GM21723 (cell line): Measurements from ENCODE around the gene ESM1.

ENCODE experiments used
- ATAC-seq: cut with Tn5 transposase; IDR thresholded peaks from one replicate; pipeline ENCODE4 v1.9.1; 2021; ENCODE audit warnings: mild to moderate bottlenecking, moderate library complexity; ENCODE audit not compliant: unreplicated experiment

ESM1 gene

DNA sequence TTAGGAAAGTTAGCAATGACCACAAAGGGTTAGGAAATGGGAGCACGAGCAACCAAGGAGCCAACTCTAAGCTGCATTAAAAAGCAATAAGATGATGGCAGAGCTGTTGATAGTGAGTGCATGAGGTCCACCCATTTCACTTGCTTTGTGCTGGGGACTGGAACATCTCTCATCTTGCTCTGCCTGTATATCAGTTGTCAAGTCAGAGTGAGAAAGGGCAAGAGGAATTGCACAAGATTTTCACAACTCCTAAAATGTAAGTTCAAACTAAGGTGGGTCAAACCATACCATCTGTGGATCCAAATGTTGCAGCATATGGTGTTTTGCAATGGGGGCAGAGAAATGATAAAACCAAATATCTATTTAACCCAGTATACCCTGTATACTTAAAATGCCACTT lies 2.8 kb upstream of the ESM1 start:
- ATAC-seq: no peak

DNA sequence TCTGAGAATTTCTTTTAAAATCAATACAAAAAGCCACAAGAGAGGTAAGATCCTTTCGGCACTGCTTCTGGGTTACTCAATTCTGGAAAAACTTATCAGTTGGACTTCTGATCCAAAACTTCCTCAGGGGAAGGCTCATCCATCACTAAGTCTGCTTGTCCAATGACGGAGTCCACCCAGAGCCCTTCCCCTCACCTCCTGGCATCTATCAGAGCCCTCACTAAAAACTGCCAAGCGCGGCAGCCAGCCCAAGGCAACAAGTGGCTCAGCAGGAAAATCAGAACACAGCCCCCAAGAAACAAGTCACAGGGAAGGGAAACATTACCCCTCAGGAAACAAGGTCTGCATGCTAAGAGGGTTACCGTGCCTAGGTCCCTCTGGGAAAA lies 869 bp upstream of the ESM1 start:
- no peak for ATAC-seq

DNA sequence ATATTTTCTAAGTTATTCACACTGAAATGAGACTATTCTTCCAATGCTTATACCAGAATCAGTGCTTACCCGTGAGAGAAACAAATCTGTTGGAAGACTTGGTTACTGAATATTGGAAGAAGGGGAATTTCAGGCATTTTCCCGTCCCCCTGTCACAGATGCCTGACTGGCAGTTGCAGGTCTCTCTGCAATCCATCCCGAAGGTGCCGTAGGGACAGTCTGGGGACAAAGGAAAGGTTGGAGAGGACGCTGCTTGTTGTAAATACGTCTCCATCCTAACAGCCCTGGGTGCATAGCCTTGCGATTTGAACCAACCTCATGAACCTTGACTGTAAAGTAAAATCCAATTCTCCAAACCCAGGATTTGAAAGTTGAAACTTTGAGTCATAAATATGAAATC lies 3.5 kb downstream of the ESM1 start:
- no peak for ATAC-seq

DNA sequence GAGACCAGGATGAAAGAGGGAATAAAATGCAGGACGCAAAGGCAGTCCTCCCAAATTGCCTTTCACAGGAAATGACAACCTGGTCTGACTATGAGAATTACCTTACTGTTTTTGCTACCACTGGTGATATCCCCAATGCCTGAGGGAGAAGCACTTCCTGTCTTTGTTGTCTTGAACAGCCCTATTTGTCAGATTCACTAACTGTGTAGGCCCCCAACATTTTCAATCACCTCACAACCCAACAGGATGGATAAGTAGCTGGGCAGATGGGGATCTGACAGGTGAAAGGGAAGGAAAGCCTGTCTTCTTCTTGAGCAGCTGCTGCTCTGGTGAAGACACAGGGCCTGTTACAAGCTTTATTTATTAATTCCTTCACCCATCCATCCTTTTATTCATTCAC lies 9.7 kb downstream of the ESM1 start:
- ATAC-seq: no peak

DNA sequence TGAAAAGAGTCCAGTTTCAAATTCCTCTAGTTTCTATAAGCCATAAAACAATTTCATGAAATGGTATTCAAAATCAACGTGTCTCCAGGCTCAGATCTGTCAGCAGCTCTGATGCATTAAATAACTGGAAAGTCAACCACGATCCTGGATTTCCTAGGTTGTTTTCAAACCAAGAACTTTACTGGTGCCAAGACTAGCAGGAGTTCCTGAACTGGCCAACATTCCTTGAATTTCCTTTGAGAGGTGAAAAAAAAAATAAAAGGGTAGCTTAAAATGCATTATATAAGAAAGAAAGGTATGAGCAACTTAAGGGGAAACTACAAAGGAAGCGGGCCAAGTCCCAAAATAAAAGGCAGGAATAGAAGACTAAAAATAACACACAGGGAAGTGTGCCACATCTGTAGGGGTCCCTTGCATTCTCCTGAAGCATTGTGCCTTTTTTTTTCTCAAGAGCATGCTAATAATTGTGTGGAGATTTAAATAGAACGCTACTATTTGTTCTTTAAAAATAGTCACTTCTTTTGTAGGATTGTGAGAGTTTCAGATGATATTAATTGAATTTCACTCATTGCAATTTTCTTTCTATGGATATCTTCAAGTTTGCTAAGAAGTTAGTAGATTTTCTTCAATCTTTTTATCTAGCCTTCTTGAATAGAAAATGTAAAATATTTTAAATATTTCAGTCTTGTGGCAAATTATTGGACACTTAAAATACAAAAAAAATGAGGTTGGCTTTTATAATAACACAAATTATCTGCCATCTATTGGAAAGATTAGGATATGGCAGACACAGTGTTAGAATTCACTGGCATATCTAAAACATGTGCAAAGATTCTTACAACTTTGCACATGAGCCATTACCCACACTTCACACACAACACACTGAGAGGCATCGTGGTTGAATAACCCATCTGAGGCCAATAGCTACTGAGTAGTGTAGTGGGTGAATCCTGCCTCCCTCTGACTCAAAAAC lies 15.3 kb downstream of the ESM1 start:
- no peak for ATAC-seq

DNA sequence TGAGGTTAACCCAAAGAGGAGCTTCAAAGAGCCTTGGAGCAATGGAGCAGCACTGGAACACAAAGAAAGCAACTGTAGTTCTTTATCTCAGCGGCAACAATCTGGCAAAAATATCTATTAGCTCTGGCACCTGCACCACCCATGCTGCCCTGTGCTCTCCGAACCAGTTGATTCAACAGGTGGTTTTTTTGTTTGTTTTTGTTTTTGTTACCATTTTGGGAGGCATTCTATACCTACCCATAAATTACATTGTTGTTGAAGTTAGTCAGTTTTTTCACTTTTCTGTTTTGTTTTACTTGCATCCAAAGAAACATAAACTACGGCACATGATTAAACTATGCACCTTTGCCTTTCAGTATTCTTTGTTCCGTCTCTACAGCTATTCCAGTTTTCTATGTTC lies 16.2 kb downstream of the ESM1 start:
- ATAC-seq: no peak

DNA sequence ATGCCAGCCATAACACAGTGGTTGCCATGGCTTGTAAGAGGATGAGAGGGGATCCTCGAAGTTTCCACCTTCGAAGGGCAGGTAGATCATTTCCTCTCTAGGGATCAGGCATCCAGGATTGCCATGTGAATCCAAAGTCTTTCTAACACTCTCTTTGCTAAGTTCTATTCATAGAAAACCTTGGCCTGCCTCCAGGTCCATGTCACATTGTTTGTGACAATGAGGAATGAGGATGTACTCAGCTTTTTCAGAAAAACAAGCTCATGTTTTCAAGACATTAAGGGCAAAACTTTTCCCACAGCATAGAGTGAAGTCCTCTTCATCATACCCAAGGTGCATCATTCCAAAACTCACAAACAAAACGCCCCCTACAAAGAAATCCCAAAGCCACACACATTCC lies 19.6 kb downstream of the ESM1 start:
- no peak for ATAC-seq

DNA sequence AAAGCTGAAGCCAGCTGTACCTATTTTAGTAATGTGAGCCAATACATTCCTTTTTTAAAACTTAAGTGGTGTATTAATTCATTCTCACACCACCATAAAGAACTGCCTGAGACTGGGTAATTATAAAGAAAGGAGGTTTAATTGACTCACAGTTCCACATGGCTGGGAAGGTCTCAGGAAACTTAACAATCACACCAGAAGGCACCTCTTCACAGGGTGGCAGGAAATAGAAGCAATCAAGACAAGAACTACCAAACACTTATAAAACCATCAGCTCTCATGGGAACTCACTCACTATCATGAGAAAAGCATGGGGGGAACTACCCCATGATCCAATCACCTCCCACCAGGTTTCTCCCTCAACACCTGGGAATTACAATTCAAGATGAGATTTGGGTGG lies 21.0 kb downstream of the ESM1 start:
- no peak for ATAC-seq

DNA sequence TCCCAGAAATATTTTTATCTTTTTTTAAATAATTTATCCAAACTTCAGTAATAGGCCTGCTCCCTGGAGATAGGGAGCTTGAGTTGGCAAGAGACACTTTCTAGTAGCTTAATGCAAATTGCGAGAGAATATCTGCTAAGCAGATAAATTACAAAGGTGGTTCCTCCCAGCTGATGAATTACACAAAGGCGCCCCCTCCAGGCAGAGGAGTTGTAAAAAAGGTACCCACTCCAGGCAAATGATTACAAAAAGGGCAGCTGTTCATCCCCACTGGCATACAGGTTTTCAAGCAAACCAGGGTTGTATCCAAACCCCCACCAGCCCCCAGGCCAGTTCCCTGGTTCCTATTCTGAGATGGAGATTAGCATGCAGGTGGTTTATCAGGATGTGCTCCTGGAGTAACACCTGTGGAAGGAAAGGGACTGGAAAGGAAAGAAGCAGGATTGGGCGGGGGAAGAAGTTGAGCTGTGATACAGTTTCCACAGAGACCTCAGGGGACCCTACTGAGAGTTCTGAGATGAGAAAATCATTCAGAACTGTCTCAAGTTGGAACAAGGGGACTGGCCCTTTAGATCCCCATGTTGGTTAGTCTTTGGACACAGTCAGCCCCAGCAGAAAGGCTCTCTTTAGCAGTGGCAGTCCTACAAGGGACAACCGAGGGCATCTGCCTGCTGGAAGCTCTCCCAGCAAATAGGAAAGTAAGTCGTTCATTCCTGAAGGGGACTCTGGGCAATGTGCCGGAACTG lies 25.5 kb downstream of the ESM1 start:
- no peak for ATAC-seq

DNA sequence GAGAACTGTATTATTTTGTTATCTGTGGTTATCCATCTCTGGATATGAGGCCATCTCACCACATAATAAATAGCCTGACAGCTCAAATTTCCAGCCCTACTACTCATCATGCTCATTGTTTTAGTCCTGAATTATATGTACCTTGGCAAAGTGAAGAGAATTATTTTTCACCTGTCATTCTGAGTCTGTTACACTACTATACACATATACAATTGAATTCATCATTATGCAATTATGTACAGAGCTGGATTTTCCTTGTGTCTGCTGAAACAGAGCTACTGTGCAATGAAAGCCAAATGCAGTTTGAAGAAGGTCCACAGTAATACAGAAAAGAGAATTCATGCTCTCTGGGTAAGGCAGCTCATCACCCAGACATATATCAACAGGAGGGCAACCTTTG lies 28.5 kb downstream of the ESM1 start:
- no peak for ATAC-seq

DNA sequence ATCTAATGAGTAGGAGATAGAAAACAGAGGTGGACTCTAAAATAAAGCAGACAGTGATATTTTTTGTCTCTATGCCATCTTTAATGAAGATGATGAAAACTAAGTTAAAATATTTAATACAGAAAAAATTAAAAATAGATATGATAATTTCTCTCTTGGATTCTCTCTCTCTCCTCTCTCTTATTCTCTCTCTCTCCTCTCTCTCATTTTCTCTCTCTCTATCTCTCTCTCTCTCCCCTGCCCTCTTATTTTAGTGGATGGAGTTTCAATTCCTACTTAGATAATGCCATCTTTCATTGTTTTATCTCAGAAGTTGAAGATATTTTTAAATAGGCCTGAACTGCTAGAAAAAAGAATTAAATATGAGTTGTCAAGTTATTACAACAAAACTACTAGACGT lies 38.2 kb downstream of the ESM1 start:
- no peak for ATAC-seq

DNA sequence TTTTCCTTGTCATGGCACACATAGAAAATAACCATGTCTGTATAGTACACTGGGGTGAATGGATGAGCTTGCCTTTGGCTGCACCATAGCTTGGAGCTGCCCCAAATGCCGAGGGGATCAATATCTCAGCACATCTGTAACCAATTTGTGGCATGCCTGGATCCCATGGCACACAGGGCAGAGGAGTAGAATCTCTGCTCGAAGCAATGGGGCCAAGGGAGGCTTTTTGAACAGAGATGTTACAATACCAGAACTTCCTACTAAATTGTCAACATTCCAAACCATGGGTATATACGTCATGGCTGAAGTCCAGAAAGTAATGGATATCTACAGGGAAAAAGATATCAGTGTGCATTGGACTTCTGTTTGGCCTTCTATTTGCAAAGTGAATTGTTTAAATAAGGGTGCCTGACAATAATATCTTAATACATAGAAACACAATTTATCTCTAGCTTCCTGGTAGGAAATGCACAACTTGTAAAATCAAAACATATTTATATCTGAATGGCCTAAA lies 39.0 kb downstream of the ESM1 start:
- ATAC-seq: no peak

DNA sequence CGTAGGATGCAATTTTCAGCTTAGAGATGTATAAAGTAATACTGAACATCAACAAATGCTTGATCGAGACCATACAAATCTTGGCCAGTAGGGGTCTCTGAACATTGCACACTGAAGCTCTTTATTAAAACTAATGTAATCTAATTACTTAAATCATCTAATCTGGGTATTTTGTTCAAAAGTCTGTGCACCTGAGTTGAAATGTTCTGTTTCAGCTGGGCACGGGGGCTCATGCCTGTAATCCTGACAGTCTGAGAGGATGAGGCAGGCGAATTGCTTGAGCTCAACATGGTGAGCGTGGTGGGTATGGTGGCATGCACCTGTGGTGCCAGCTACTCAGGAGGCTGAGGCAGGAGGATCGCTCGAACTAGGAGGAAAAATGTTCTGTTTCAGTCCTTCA lies 41.0 kb downstream of the ESM1 start:
- no peak for ATAC-seq

DNA sequence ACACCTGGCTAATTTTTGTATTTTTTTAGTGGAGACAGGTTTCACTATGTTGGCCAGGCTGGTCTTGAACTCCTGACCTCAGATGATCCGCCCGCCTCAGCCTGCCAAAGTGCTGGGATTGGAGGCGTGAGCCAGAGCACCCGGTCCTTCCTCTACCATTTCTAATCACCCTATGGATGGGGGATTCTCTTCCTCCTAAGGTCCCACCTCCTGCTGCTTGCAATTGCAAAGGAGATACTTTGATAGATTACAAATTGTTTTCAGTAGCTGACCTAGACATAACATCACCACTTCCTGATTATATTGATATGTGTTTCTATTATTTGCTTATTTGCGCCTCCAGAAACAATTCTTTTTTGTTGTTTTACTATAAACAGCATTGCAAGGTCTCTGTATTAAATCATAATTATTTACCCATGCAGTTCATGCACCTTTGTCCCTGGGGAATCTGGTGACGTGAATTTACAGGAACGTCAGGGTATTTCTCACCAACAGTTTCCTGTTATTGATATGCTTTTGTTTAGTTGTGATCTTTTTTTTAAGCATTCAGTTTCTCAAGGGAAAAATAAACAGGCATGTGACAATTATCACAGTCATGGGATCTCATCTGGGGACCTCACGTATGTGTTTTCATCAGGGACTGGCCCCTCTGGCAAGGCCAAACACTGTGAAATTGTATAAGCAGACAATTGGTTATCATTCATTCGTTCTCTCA lies 43.2 kb downstream of the ESM1 start:
- ATAC-seq: no peak

DNA sequence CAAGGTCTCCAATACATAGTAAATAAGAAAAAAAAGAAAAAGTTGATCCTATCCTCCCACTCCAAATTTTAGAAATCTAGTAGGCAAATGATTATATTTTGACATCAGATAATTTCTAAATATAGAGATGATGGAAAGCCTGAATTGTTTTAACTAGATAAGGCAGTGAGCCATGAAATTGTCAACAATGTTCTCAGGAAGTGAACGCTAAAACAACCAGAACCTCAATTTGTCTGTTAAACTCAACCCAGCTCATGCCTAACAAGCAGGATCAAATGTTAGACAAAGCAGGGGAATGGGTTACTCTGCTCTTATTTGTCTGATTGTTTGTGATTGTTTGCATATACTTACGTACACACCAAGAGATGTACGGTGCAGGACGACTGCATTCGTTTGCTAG lies 49.2 kb downstream of the ESM1 start:
- ATAC-seq: no peak

DNA sequence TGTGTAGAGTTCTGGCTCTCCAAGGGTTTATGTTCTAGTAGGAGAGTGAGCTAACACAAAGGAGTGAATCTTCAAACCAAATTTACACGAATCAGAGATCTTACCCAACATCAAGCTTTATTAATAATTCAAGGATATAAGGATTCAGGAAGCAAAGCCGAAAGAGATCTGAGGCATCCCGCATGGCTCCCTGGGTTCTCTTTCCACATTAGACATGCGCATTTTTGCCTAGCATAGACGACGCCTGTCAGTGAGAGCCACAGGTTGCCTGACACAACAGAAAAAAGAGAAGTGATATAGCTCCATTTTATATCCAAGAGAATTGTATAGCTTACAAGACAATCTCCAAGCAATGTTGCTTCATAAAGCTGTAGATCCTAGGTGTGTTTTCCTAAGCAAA lies 52.6 kb downstream of the ESM1 start:
- ATAC-seq: no peak

DNA sequence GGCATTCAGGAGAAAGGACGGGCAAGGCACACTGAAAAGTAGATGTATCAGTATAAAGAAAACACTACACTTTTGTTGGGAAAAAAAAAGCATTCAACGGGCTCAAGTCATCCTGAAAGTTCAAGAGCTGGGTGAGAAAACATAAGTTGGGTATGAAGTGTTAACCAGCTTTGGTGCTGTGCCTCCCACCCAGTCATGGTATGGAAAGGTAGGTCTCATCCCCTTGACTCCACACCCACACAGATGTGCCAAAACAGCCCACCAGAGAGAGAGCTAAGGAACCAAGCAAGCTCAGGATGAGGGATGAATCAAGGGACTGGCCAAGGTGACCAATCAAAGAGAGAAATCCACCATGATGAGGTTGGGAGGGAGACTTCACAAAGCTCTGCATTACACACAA lies 54.7 kb downstream of the ESM1 start:
- ATAC-seq: no peak
